HUES64 (cell line): Measurements from ENCODE around the gene PSMG1.
A peak's percentile ranks its signal among the peaks of the same experiment; 100 is the strongest.

Source experiments
- H3K27ac ChIP-seq: 2 replicates; pipeline ENCODE4 v1.7.0; 2013; ENCODE audit warnings: low read depth, low read length, inconsistent platforms
- H3K27me3 ChIP-seq: 2 replicates; pipeline ENCODE4 v1.6.1; 2013; ENCODE audit warnings: mild to moderate bottlenecking, low read length; ENCODE audit not compliant: insufficient read depth
- H3K36me3 ChIP-seq: 2 replicates; pipeline ENCODE4 v1.6.1; 2013; ENCODE audit warnings: mild to moderate bottlenecking, low read length; ENCODE audit not compliant: insufficient read depth
- H3K4me1 ChIP-seq: 2 replicates; pipeline ENCODE4 v1.6.1; 2013; ENCODE audit warnings: mild to moderate bottlenecking, low read length, moderate library complexity; ENCODE audit not compliant: insufficient read depth
- H3K4me3 ChIP-seq: 2 replicates; pipeline ENCODE4 v1.5.1; 2013; ENCODE audit warnings: mild to moderate bottlenecking, low read length, moderate library complexity
- H3K9ac ChIP-seq: 2 replicates; pipeline ENCODE4 v1.6.1; 2013; ENCODE audit warnings: mild to moderate bottlenecking, low read depth, low read length
- H3K9me3 ChIP-seq: 2 replicates; pipeline ENCODE4 v1.6.1; 2013; ENCODE audit warnings: low read depth, low read length; ENCODE audit not compliant: insufficient read depth
- WGBS: fragments of 150-250, 120-280 bp; methylation state at CpG from one replicate; pipeline ENCODE4 v1.1.7; 2013; ENCODE audit warnings: missing lambda C conversion rate; 5-methylcytosine and 5-hydroxymethylcytosine counted together

Gene PSMG1

GRCh38 chr21:39187141-39187540, 3.9 kb upstream of the PSMG1 start:
- Histone ChIP-seq H3K9ac (no peak overlapping the region), H3K36me3 (peaks cover 7% of the 10 kb centered on the region), H3K9me3 (no peaks in the 10 kb centered on the region), H3K4me3 (no peak overlapping the region), H3K27me3 (no peaks in the 10 kb centered on the region), H3K27ac (no peak overlapping the region), H3K4me1 (peaks cover 16% of the 10 kb centered on the region)
- WGBS, result 97% methylated on average over 4 of the region's 5 CpGs

- H3K4me1 ChIP-seq, result peaks cover 20% of the 10 kb centered on the region
- H3K36me3 ChIP-seq, result peaks cover 5% of the 10 kb centered on the region
- no peaks in the 10 kb centered on the region for H3K27me3 ChIP-seq
- H3K27ac ChIP-seq, result no peak overlapping the region
- H3K9me3 ChIP-seq, result no peaks in the 10 kb centered on the region
- no peak overlapping the region for H3K4me3 ChIP-seq
- H3K9ac ChIP-seq, result no peak overlapping the region
Measured at GRCh38 chr21:39186676-39187075, 3.4 kb upstream of the PSMG1 start.

DNA sequence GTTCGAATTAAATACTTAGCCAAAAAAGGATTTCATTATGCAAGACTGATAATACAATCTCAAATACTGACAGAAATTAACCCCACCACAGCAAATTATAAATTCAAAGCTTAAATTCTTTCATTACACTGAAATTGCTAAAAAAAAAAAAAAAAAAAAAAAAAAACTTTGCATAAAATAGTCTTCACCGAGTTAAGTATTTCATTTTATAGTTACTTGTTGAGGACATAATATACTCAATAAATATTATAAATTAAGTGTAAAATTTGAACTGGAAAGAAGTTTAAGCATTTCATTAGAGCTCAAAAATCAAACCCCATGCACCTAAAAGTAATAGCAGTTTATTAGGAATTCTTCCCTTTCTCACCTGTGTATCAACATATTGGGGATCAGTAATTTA, 1.9 kb upstream of the PSMG1 start:
- Histone ChIP-seq H3K27ac (no peak overlapping the region), H3K27me3 (no peaks in the 10 kb centered on the region), H3K9ac (no peak overlapping the region), H3K36me3 (peaks cover 7% of the 10 kb centered on the region), H3K9me3 (no peaks in the 10 kb centered on the region), H3K4me1 (peaks cover 21% of the 10 kb centered on the region), H3K4me3 (peak overlapping the region; percentile 87)
- 95% methylated on average over 1 of the region's 2 CpGs for WGBS

- Histone ChIP-seq H3K27me3 (no peaks in the 10 kb centered on the region), H3K4me1 (peaks cover 21% of the 10 kb centered on the region), H3K9me3 (no peaks in the 10 kb centered on the region), H3K9ac (peak overlapping the region; percentile 95), H3K27ac (peak overlapping the region; percentile 89), H3K36me3 (peaks cover 15% of the 10 kb centered on the region), H3K4me3 (peak overlapping the region; percentile 87)
- WGBS, result 5% methylated on average over 22 of the region's 22 CpGs
Measured at GRCh38 chr21:39184050-39184980, 1.1 kb upstream of the PSMG1 start.

GRCh38 chr21:39182484-39183271, 573 bp downstream of the PSMG1 start:
- H3K36me3 ChIP-seq, result peaks cover 31% of the 10 kb centered on the region
- peak overlapping the region; percentile 95 for H3K9ac ChIP-seq
- 1% methylated on average over 51 of the region's 51 CpGs for WGBS
- H3K9me3 ChIP-seq, result no peaks in the 10 kb centered on the region
- peak overlapping the region; percentile 89 for H3K27ac ChIP-seq
- H3K4me3 ChIP-seq, result peak overlapping the region; percentile 87
- H3K4me1 ChIP-seq, result peaks cover 21% of the 10 kb centered on the region
- H3K27me3 ChIP-seq, result no peaks in the 10 kb centered on the region

GRCh38 chr21:39182016-39182415, 1.2 kb downstream of the PSMG1 start:
- WGBS, result 70% methylated on average over 8 of the region's 8 CpGs
- H3K9ac ChIP-seq, result peak overlapping the region; percentile 95; the same call in 1 of the 2 replicates
- peak overlapping the region; percentile 87 for H3K4me3 ChIP-seq
- no peaks in the 10 kb centered on the region for H3K27me3 ChIP-seq
- H3K4me1 ChIP-seq, result peaks cover 21% of the 10 kb centered on the region
- H3K36me3 ChIP-seq, result peaks cover 36% of the 10 kb centered on the region
- H3K27ac ChIP-seq, result no peak overlapping the region
- H3K9me3 ChIP-seq, result no peaks in the 10 kb centered on the region

DNA sequence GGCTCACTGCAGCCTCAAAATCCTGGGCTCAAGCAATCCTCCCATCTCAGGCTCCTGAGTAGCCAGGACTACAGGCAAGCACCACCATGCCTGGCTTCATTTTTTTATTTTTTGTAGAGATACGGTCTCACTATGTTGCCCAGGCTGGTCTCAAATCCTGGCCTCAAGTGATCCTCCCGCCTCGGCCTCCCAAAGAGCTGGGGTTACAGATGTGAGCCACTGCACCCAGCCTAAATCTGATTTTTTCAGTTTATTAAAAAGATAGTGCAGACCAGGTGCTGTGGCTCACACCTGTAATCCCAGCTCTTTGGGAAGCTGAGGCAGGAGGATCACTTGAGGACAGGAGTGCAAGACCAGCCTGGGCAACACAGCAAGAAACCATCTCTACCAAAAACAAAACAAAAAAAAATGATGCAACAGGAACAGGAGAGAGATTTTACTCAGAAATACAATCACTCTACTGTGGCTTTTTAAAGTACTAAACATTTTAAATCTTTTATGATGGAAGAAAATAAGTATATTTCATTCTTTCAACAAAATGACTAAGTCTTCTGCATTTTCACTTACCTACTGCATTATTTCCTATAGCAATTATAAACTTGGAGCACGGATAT, 1.9 kb downstream of the PSMG1 start:
- H3K27ac ChIP-seq, result no peak overlapping the region
- no peak overlapping the region for H3K4me3 ChIP-seq
- H3K4me1 ChIP-seq, result peaks cover 21% of the 10 kb centered on the region
- H3K36me3 ChIP-seq, result peaks cover 43% of the 10 kb centered on the region
- no peaks in the 10 kb centered on the region for H3K27me3 ChIP-seq
- no peaks in the 10 kb centered on the region for H3K9me3 ChIP-seq
- H3K9ac ChIP-seq, result no peak overlapping the region
- 94% methylated on average over 4 of the region's 4 CpGs for WGBS

GRCh38 chr21:39180429-39181019, 2.7 kb downstream of the PSMG1 start:
- peaks cover 51% of the 10 kb centered on the region for H3K36me3 ChIP-seq
- no peak overlapping the region for H3K9ac ChIP-seq
- H3K27ac ChIP-seq, result no peak overlapping the region
- no peak overlapping the region for H3K4me3 ChIP-seq
- no peaks in the 10 kb centered on the region for H3K27me3 ChIP-seq
- H3K4me1 ChIP-seq, result peaks cover 21% of the 10 kb centered on the region
- H3K9me3 ChIP-seq, result no peaks in the 10 kb centered on the region
- 81% methylated on average over 1 of the region's 2 CpGs for WGBS

DNA sequence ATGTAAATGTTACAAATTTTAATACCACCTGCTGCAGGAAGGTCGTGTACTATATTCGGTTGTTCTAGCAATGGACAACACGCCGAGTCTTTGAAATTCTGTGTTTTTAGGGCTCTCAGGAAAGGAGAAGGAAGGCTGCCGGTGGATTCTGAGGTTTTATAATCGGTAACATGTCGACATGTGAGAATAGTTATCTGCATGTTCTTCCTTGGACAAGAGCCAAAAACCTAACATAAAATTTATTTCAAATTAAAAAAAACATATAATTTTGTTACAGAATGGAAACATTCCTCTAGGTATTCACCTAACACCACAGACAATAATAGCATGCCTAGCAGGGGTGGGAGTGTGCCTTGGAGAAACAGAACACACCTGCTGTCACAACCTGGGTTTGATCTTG, 4.8 kb downstream of the PSMG1 start:
- 96% methylated on average over 7 of the region's 7 CpGs for WGBS

GRCh38 chr21:39176271-39176709, 7.0 kb downstream of the PSMG1 start:
- H3K4me3 ChIP-seq, result no peak overlapping the region
- H3K27ac ChIP-seq, result no peak overlapping the region
- 65% methylated on average over 3 of the region's 3 CpGs for WGBS
- H3K9me3 ChIP-seq, result no peaks in the 10 kb centered on the region
- H3K4me1 ChIP-seq, result no peaks in the 10 kb centered on the region
- no peaks in the 10 kb centered on the region for H3K27me3 ChIP-seq
- peaks cover 86% of the 10 kb centered on the region for H3K36me3 ChIP-seq
- no peak overlapping the region for H3K9ac ChIP-seq

More for the DNA sequence above, 4.8 kb downstream of the PSMG1 start:
- H3K27ac ChIP-seq, result no peak overlapping the region
- H3K9me3 ChIP-seq, result no peaks in the 10 kb centered on the region
- H3K27me3 ChIP-seq, result no peaks in the 10 kb centered on the region
- H3K4me3 ChIP-seq, result no peak overlapping the region
- peaks cover 71% of the 10 kb centered on the region for H3K36me3 ChIP-seq
- H3K4me1 ChIP-seq, result peaks cover 9% of the 10 kb centered on the region
- no peak overlapping the region for H3K9ac ChIP-seq
